Stimulated activated CD4-positive, alpha-beta T cell treated with anti-CD3 and anti-CD28 coated beads, Interleukin-2, amount 100 ng/mL, for 48 hours (primary cell): Measurements from ENCODE around the gene PKD1.

ENCODE experiments used
- DNase-seq, 2 donors: peaks; one replicate each; pipeline ENCODE4 v3.0.0-alpha.2; 2020

Gene PKD1

GRCh38 chr16:2167068-2167638 is 31.5 kb upstream of the PKD1 start:
- no peak for DNase-seq

GRCh38 chr16:2166263-2167067 is 30.8 kb upstream of the PKD1 start:
- DNase-seq, result no peak

- no peak for DNase-seq
Measured at GRCh38 chr16:2165861-2166260, 30.2 kb upstream of the PKD1 start.

- DNase-seq, result no peak
Measured at GRCh38 chr16:2163211-2163881, 27.6 kb upstream of the PKD1 start.

GRCh38 chr16:2162676-2163118 is 27.0 kb upstream of the PKD1 start:
- no peak for DNase-seq

- no peak for DNase-seq
Measured at GRCh38 chr16:2161911-2162310, 26.2 kb upstream of the PKD1 start.

- DNase-seq, result no peak
Measured at GRCh38 chr16:2160915-2161551, 25.3 kb upstream of the PKD1 start.

GRCh38 chr16:2159175-2159838 is 23.6 kb upstream of the PKD1 start:
- DNase-seq, result no peak

- DNase-seq, result no peak
Measured at GRCh38 chr16:2158262-2158638, 22.6 kb upstream of the PKD1 start.

GRCh38 chr16:2157480-2158261 is 22.0 kb upstream of the PKD1 start:
- DNase-seq, result no peak

GRCh38 chr16:2156849-2157224 is 21.1 kb upstream of the PKD1 start:
- no peak for DNase-seq

- peak in 1 of 2 donors; percentile 13 for DNase-seq
Measured at GRCh38 chr16:2155977-2156848, 20.5 kb upstream of the PKD1 start.

- peak; percentile 95 for DNase-seq
Measured at GRCh38 chr16:2155091-2155950, 19.6 kb upstream of the PKD1 start, which contains the start of gene TRAF7. Gene TRAF7, plus strand, starts transcription at chr16:2155782. Its CDS starts 8,139 bp downstream, at chr16:2163921.

- DNase-seq, result no peak
Measured at GRCh38 chr16:2154533-2155090, 18.9 kb upstream of the PKD1 start.

GRCh38 chr16:2152695-2153506 is 17.2 kb upstream of the PKD1 start:
- peak; percentile 31 to 32 for DNase-seq

GRCh38 chr16:2151188-2152091 is 15.7 kb upstream of the PKD1 start:
- DNase-seq, result peak in 1 of 2 donors; percentile 16

GRCh38 chr16:2150418-2151187 is 14.9 kb upstream of the PKD1 start:
- DNase-seq, result peak; percentile 21 to 26
